Measurements from ENCODE around the gene STXBP6. TPM values are rescaled to one million over a fixed set of nuclear protein-coding genes. Genes with fewer than 3 reads are reported as not detected.
A peak's percentile ranks its signal among the peaks of the same experiment; 100 is the strongest.

Gene STXBP6
- total and polyA plus RNA-seq, 2 of the 13 experiments (the other 11 are each of a cell fraction or from before 2014, with no cell fraction given): 35.3 to 42.8 TPM

GRCh38 chr14:24839617-24840203 is 210.2 kb downstream of the STXBP6 start (continued):
- TF ChIP-seq NR2C2 (CRISPR knock-in tag; IDR thresholded peaks at IDR 0.05; ENCODE audit: borderline replicate concordance) (peak; percentile 46; the same call in 1 of the 2 replicates), ZNF501 (CRISPR knock-in tag; IDR thresholded peaks at IDR 0.05) (no peak), RERE (CRISPR knock-in tag; IDR thresholded peaks at IDR 0.05; ENCODE audit: low read depth) (no peak; the same call in 1 of the 2 replicates), DMTF1 (CRISPR knock-in tag; IDR thresholded peaks at IDR 0.05) (no peak), RELA (CRISPR knock-in tag; IDR thresholded peaks at IDR 0.05) (no peak), ZNF558 (CRISPR knock-in tag; IDR thresholded peaks at IDR 0.05; ENCODE audit: borderline replicate concordance) (no peak), E2F5 (CRISPR knock-in tag; conservative IDR thresholded peaks at IDR 0.05) (no peak), SMYD3 (CRISPR knock-in tag; IDR thresholded peaks at IDR 0.05) (no peak; the same call in 1 of the 2 replicates), HNRNPLL (IDR thresholded peaks at IDR 0.05; ENCODE audit: low read depth, low read length, poor library complexity, severe bottlenecking) (no peak), ZNF232 (CRISPR knock-in tag; IDR thresholded peaks at IDR 0.05; ENCODE audit: borderline replicate concordance) (no peak), REPIN1 (CRISPR knock-in tag; IDR thresholded peaks at IDR 0.05; ENCODE audit: borderline replicate concordance, low read depth) (peak; percentile 98), FOSL2 (CRISPR knock-in tag; IDR thresholded peaks at IDR 0.05) (peak; percentile 63; the same call in 1 of the 2 replicates), NFYC (CRISPR knock-in tag; IDR thresholded peaks at IDR 0.05) (no peak), MTERF4 (CRISPR knock-in tag; IDR thresholded peaks at IDR 0.05) (no peak), DDIT3 (CRISPR knock-in tag; IDR thresholded peaks at IDR 0.05) (no peak), LCORL (IDR thresholded peaks at IDR 0.05) (peak; percentile 28; the same call in 1 of the 2 replicates), LCORL (CRISPR knock-in tag; IDR thresholded peaks at IDR 0.05) (peak; percentile 91), ZNF790 (CRISPR knock-in tag; IDR thresholded peaks at IDR 0.05; ENCODE audit: borderline replicate concordance) (no peak), TMF1 (CRISPR knock-in tag; IDR thresholded peaks at IDR 0.05; ENCODE audit: low read depth) (no peak), BCL6 (CRISPR knock-in tag; IDR thresholded peaks at IDR 0.05) (peak; percentile 90)

All from HepG2 (cell line).